Thyroid gland (tissue), 4 donors: ENCODE results near the gene KLK5. TPM values are rescaled to one million over a fixed set of nuclear protein-coding genes. Genes with fewer than 3 reads are reported as not detected.

ENCODE experiments used
- DNase-seq, 2 donors: peaks; one replicate each; pipeline ENCODE4 v3.0.0-alpha.2; 2019
- H3K27ac ChIP-seq, 3 donors: fragments of 200-600 bp; sonication (generic); 1 replicate in 2 of 3; 2 replicates in 1 of 3; pipeline ENCODE4 v1.5.1; 2016 to 2019; ENCODE audit warnings: mild to moderate bottlenecking in 1 of 3, moderate library complexity in 1 of 3
- H3K27me3 ChIP-seq: fragments of 200-600 bp; sonication (generic); one replicate; pipeline ENCODE4 v1.5.1; 2019
- H3K36me3 ChIP-seq, 2 donors: fragments of 200-600 bp; sonication (generic); one replicate each; pipeline ENCODE4 v1.5.1; 2016 to 2019
- H3K4me1 ChIP-seq, 2 donors: fragments of 200-600 bp; sonication (generic); one replicate each; pipeline ENCODE4 v1.5.1; 2017 to 2019
- H3K4me3 ChIP-seq, 3 donors: fragments of 200-600 bp; sonication (generic); replicated peaks in 1 of 3; 1 replicate in 2 of 3; 2 replicates in 1 of 3; pipeline ENCODE4 v1.5.1; 2016; ENCODE audit warnings: mild to moderate bottlenecking in 1 of 3
- H3K9me3 ChIP-seq: fragments of 200-600 bp; sonication (generic); one replicate; pipeline ENCODE4 v1.5.1; 2017
- CTCF ChIP-seq, 6 experiments: fragments of 200-600 bp in 3 of 6; fragments of 450-650 bp in 3 of 6; sonication (generic) in 3 of 6; IDR thresholded peaks; one replicate each; pipeline ENCODE4 v1.5.1; 2016 to 2019; ENCODE audit warnings: antibody characterized with exemption in 6 of 6, mild to moderate bottlenecking in 2 of 6, inconsistent platforms in 1 of 6, moderate library complexity in 1 of 6
- POLR2A ChIP-seq, 2 donors: fragments of 450-650 bp; IDR thresholded peaks; one replicate each; pipeline ENCODE4 v1.6.1; 2017; ENCODE audit warnings: antibody characterized with exemption in 2 of 2, mild to moderate bottlenecking in 2 of 2, moderate library complexity in 1 of 2
- WGBS, 2 donors: methylation state at CpG; one replicate each; pipeline ENCODE4 v1.1.5; 2017; 5-methylcytosine and 5-hydroxymethylcytosine counted together
- intact Hi-C: fragments of 100-400 bp; cut with DNase I; formaldehyde crosslinking; loops from one replicate; pipeline ENCODE4 v1.15.1; 2023
- total RNA-seq, 4 donors: library from RNA; depleted of rRNA; stranded (reverse); fragments of >200 nt; gene quantifications; one replicate each; pipeline ENCODE4 v1.2.3, GENCODE V29; 2016

KLK5 gene
- total RNA-seq, 4 donors from 2014 or later, result 0.44 TPM; not detected in 3

GRCh38 chr19:50932018-50932689 is 20.7 kb downstream of the KLK5 start:
- intact Hi-C loops, result no loop called here
- no peaks in the 10 kb centered on the region for H3K27me3 ChIP-seq

GRCh38 chr19:50931023-50931422 is 21.8 kb downstream of the KLK5 start:
- Histone ChIP-seq H3K36me3 (no peaks in the 10 kb centered on the region), H3K4me3 (no peak overlapping the region), H3K9me3 (no peaks in the 10 kb centered on the region), H3K27ac (no peak overlapping the region), H3K27me3 (no peaks in the 10 kb centered on the region), H3K4me1 (peaks cover 0 to 3% of the 10 kb centered on the region in 2 donors)
- no peak for DNase-seq
- intact Hi-C loops, result no loop called here
- TF ChIP-seq CTCF (IDR thresholded peaks at IDR 0.05), result no peak
- TF ChIP-seq POLR2A (IDR thresholded peaks at IDR 0.05), result no peak

More at GRCh38 chr19:50932018-50932689, 20.7 kb downstream of the KLK5 start:
- no peaks in the 10 kb centered on the region for H3K9me3 ChIP-seq
- H3K4me1 ChIP-seq, result peaks cover 0 to 3% of the 10 kb centered on the region in 2 donors
- no peak overlapping the region for H3K27ac ChIP-seq
- DNase-seq, result no peak
- 78 to 84% methylated on average over 11 of the region's 11 CpGs for WGBS, 2 donors
- TF ChIP-seq POLR2A (IDR thresholded peaks at IDR 0.05) (no peak), CTCF (IDR thresholded peaks at IDR 0.05) (no peak)
- no peaks in the 10 kb centered on the region for H3K36me3 ChIP-seq
- no peak overlapping the region for H3K4me3 ChIP-seq

- no peak overlapping the region for H3K4me3 ChIP-seq
- H3K27me3 ChIP-seq, result no peaks in the 10 kb centered on the region
- H3K9me3 ChIP-seq, result no peaks in the 10 kb centered on the region
- DNase-seq, result no peak
- no peaks in the 10 kb centered on the region for H3K36me3 ChIP-seq
- H3K4me1 ChIP-seq, result peaks cover 0 to 3% of the 10 kb centered on the region in 2 donors
- H3K27ac ChIP-seq, result no peak overlapping the region
- TF ChIP-seq CTCF (IDR thresholded peaks at IDR 0.05) (no peak), POLR2A (IDR thresholded peaks at IDR 0.05) (no peak)
- WGBS, 2 donors, result 72 to 81% methylated on average over 5 of the region's 5 CpGs
- intact Hi-C loops, result no loop called here
Measured at GRCh38 chr19:50928831-50929230, 24.0 kb downstream of the KLK5 start.

GRCh38 chr19:50926144-50926543 is 26.7 kb downstream of the KLK5 start:
- no peaks in the 10 kb centered on the region for H3K9me3 ChIP-seq
- 69 to 77% methylated on average over 11 of the region's 11 CpGs for WGBS, 2 donors
- no peak for DNase-seq
- H3K27me3 ChIP-seq, result no peaks in the 10 kb centered on the region
- no peaks in the 10 kb centered on the region for H3K36me3 ChIP-seq
- intact Hi-C loops, result no loop called here
- H3K4me1 ChIP-seq, result peaks cover 3 to 12% of the 10 kb centered on the region in 2 donors
- H3K27ac ChIP-seq, result no peak overlapping the region
- TF ChIP-seq POLR2A (IDR thresholded peaks at IDR 0.05), result no peak
- no peak for TF ChIP-seq CTCF (IDR thresholded peaks at IDR 0.05)
- H3K4me3 ChIP-seq, result no peak overlapping the region

GRCh38 chr19:50925734-50926133 is 27.1 kb downstream of the KLK5 start:
- H3K27me3 ChIP-seq, result no peaks in the 10 kb centered on the region
- H3K36me3 ChIP-seq, result no peaks in the 10 kb centered on the region
- no peak for TF ChIP-seq CTCF (IDR thresholded peaks at IDR 0.05)
- no peak for TF ChIP-seq POLR2A (IDR thresholded peaks at IDR 0.05)
- H3K4me1 ChIP-seq, result peaks cover 3 to 13% of the 10 kb centered on the region in 2 donors
- WGBS, 2 donors, result 91 to 96% methylated on average over 2 of the region's 2 CpGs
- no peak for DNase-seq
- intact Hi-C loops, result no loop called here
- no peak overlapping the region for H3K4me3 ChIP-seq
- no peak overlapping the region for H3K27ac ChIP-seq
- H3K9me3 ChIP-seq, result no peaks in the 10 kb centered on the region
